Nephron (organoid): ENCODE results near the gene QTRT2.

Experiments
- H3K27ac Mint-ChIP-seq, 3 experiments: 2 replicates each; pipeline ENCODE4 v1.8.0; 2020; ENCODE audit warnings: mixed read lengths in 3 of 3, mild to moderate bottlenecking in 2 of 3, moderate library complexity in 1 of 3
- H3K27me3 Mint-ChIP-seq: 2 replicates; pipeline ENCODE4 v1.8.0; 2021; ENCODE audit warnings: low read depth, mild to moderate bottlenecking, moderate library complexity, mixed read lengths
- H3K36me3 Mint-ChIP-seq: 2 replicates; pipeline ENCODE4 v1.8.0; 2020; ENCODE audit warnings: low read depth, mixed read lengths
- H3K4me1 Mint-ChIP-seq: 2 replicates; pipeline ENCODE4 v1.8.0; 2020; ENCODE audit warnings: mixed read lengths
- H3K4me3 Mint-ChIP-seq, 3 experiments: 2 replicates each; pipeline ENCODE4 v1.8.0; 2020; ENCODE audit warnings: mild to moderate bottlenecking in 3 of 3, mixed read lengths in 3 of 3, moderate library complexity in 2 of 3
- H3K9me3 Mint-ChIP-seq: 2 replicates; pipeline ENCODE4 v1.8.0; 2020; ENCODE audit warnings: mixed read lengths
- TF ChIP-seq, protein P1 (sequence below), 3 experiments: fragments of 200-600 bp; sonication (generic); IDR thresholded peaks; one replicate each; pipeline ENCODE4 v1.5.0; 2021; ENCODE audit warnings: antibody characterized with exemption in 3 of 3; ENCODE audit not compliant: unreplicated experiment in 3 of 3

Gene QTRT2

DNA sequence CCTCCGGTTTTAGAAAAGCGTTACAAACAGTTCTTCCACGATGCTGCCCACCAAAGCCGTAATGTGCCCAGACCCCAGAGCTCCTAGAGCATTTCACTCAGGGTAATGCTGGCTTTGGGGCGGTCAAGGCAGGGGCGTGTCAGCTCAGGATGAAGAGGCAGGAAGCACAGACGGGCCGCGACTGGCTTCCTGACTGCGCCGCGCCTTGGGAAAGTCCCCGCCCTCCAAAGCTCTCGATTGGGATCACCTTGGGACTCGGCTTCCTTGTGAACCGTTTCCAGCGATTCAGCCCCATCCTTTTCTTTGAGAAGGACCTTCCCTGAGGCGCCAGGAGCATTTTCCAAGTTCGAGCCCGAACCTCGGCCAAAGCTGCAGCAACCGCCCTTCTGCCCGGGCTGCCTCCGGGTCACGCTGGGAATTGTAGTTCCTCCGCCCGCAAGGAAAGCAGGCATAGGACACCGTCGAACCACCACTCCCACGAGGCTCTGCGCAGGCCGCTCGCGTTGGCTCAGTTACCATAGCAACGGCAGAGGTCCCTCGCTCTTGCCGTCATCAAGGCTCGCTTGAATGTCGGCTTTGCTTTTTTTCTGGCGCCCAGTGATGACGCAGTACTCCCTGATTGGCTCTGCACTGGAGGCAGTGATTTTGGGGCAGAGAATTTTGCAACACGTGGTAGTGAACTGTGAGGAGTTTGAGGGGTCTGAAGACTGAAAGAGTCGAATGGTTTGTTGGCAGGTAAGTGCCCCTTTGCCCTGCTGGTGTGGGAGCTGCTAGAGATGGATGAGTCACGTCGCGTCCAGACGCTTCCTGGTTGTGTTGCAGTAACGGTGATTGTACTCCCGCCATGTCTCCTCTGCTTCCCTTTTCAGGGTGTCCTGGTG lies at the start of gene QTRT2, which contains the start of gene CCDC191:
QTRT2 (plus strand) TSS at position 608 of the 881 bp plus-strand sequence. CDS start 8,521 bp downstream, outside the sequence.
CCDC191 (minus strand) TSS at position 397 of the 881 bp plus-strand sequence; CDS start at position 337, 60 bp downstream.
- TF ChIP-seq, protein P1, sequence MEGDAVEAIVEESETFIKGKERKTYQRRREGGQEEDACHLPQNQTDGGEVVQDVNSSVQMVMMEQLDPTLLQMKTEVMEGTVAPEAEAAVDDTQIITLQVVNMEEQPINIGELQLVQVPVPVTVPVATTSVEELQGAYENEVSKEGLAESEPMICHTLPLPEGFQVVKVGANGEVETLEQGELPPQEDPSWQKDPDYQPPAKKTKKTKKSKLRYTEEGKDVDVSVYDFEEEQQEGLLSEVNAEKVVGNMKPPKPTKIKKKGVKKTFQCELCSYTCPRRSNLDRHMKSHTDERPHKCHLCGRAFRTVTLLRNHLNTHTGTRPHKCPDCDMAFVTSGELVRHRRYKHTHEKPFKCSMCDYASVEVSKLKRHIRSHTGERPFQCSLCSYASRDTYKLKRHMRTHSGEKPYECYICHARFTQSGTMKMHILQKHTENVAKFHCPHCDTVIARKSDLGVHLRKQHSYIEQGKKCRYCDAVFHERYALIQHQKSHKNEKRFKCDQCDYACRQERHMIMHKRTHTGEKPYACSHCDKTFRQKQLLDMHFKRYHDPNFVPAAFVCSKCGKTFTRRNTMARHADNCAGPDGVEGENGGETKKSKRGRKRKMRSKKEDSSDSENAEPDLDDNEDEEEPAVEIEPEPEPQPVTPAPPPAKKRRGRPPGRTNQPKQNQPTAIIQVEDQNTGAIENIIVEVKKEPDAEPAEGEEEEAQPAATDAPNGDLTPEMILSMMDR (IDR thresholded peaks at IDR 0.05; ENCODE audit: unreplicated experiment in 3 of 3), result no peak
- no peaks in the 10 kb centered on the region for H3K36me3 Mint-ChIP-seq
- H3K4me3 Mint-ChIP-seq, result peak within 1 kb of the TSS; percentile 92 to 96 (median 94)
- peak within 1 kb of the TSS; percentile 63 to 93 (median 92) for H3K27ac Mint-ChIP-seq
- H3K9me3 Mint-ChIP-seq, result no peaks in the 10 kb centered on the region
- H3K4me1 Mint-ChIP-seq, result peaks cover 19% of the 10 kb centered on the region
- no peaks in the 10 kb centered on the region for H3K27me3 Mint-ChIP-seq

DNA sequence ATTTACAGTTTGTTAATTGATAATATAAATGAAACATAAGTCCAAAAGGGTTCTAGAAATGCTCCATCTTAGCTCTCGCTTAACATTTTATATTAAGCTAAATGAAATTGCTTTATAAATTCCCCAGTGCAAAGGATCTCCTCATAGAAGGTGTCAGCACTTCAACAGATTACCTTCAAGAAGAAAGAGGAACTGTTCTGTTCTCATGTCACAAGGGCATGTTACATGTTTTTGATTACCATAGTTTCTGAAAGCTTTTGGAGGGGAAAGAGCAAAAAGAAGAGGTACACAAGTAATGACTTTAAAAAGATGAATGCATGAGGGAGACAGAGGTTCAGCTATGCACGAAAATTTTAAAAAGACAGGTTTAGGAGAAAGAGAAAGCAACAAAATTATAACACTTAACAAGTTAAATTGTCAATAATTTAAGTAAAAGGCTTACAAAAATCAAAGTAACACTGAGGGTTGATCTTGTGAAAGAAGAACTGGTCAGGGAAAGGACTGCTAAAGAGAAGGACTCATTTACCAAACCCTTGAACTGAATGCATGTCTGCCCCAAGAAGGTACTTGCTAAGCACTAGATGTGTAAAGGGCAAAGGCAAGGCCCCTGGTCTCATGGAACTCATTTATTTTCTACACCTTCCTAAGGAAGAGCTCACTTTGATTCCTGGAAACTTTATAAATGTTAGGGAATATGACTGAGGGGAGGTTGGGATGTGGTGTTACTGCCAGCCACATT lies 45.3 kb upstream of the QTRT2 start:
- TF ChIP-seq, protein P1 (IDR thresholded peaks at IDR 0.05; ENCODE audit: unreplicated experiment in 3 of 3), result no peak
- H3K36me3 Mint-ChIP-seq, result peaks cover 4% of the 10 kb centered on the region
- no peak overlapping the region for H3K27ac Mint-ChIP-seq
- H3K27me3 Mint-ChIP-seq, result no peaks in the 10 kb centered on the region
- H3K9me3 Mint-ChIP-seq, result no peaks in the 10 kb centered on the region
- H3K4me1 Mint-ChIP-seq, result no peaks in the 10 kb centered on the region
- H3K4me3 Mint-ChIP-seq, result no peak overlapping the region

DNA sequence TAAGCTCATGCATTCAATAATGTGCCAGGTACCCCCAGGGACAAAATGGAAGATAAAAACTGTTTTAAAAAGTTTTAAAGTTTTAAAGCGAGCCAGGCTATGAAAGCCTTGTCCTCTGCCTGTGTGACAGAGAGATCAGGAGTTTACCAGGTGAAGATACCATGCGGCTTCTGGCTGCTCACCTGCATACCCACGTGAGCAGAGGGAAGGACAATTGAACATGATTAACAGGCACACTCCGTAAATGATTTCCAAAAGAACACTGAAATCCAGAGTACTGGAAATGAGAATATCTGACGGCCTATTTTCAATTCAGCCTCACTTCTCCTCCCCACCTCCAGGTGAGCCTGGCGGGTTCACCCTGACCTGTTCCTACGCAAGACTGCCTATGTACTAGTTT lies 42.3 kb upstream of the QTRT2 start:
- Mint-ChIP-seq H3K4me1 (no peaks in the 10 kb centered on the region), H3K9me3 (no peaks in the 10 kb centered on the region), H3K27me3 (no peaks in the 10 kb centered on the region), H3K36me3 (peaks cover 4% of the 10 kb centered on the region), H3K27ac (no peak overlapping the region), H3K4me3 (no peak overlapping the region)
- TF ChIP-seq, protein P1 (IDR thresholded peaks at IDR 0.05; ENCODE audit: unreplicated experiment in 3 of 3), result no peak

DNA sequence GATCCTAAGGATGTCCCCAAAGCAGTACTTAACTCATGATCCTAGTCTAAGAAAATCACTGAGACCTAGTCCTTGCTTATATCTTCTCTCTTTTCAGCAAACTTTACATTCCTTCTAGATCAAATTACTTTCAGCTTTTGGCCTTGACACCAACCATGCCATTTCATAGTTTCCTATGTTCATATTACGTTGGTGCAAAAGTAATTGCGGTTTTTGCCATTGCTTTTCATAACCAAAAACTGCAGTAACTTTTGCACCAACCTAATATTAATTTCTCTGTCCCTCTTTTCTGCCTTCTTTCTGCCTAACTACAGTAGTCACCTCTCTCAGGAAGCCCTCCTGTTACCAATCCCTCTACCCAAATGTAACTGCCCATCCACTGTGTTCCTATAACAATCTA lies 37.1 kb upstream of the QTRT2 start:
- no peak overlapping the region for H3K27ac Mint-ChIP-seq
- H3K4me3 Mint-ChIP-seq, result no peak overlapping the region
- TF ChIP-seq, protein P1 (IDR thresholded peaks at IDR 0.05; ENCODE audit: unreplicated experiment in 3 of 3), result no peak
- peaks cover 3% of the 10 kb centered on the region for H3K36me3 Mint-ChIP-seq
- no peaks in the 10 kb centered on the region for H3K9me3 Mint-ChIP-seq
- H3K27me3 Mint-ChIP-seq, result no peaks in the 10 kb centered on the region
- no peaks in the 10 kb centered on the region for H3K4me1 Mint-ChIP-seq

DNA sequence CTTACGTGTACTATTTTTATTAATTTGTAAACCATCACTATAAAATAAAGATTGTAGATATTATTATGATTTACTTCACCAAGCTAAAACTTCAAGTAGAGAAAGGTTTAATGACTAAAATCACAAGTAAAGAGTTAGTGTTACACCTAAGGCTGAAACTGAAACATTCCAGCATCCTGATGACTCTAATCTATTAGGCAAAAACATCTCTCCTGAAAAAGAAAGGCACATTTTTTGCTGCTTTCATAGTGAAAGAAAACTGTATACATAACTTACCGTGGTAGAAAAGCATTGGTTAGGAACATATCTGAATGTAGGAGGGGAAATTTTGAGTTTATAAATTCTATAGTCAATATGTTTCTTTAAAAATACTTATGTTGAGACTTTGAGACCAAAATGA lies 35.6 kb upstream of the QTRT2 start:
- no peak overlapping the region for H3K27ac Mint-ChIP-seq
- peaks cover 14% of the 10 kb centered on the region for H3K36me3 Mint-ChIP-seq
- H3K4me1 Mint-ChIP-seq, result no peaks in the 10 kb centered on the region
- no peaks in the 10 kb centered on the region for H3K27me3 Mint-ChIP-seq
- H3K4me3 Mint-ChIP-seq, result no peak overlapping the region
- H3K9me3 Mint-ChIP-seq, result no peaks in the 10 kb centered on the region
- TF ChIP-seq, protein P1 (IDR thresholded peaks at IDR 0.05; ENCODE audit: unreplicated experiment in 3 of 3), result no peak
